Tibial nerve (tissue), 4 donors: Measurements from ENCODE around the gene NETO2. TPM values are rescaled to one million over a fixed set of nuclear protein-coding genes. Genes with fewer than 3 reads are reported as not detected.

Experiments used
- DNase-seq, 2 donors: peaks; one replicate each; pipeline ENCODE4 v3.0.0-alpha.2; 2019; ENCODE audit warnings: low spot score in 2 of 2
- H3K27ac ChIP-seq, 4 donors: fragments of 200-600 bp; sonication (generic) in 3 of 4; one replicate each; pipeline ENCODE4 v1.5.1; 2017 to 2019; ENCODE audit warnings: mild to moderate bottlenecking in 1 of 4
- H3K27me3 ChIP-seq, 2 donors: fragments of 200-600 bp; sonication (generic) in 1 of 2; one replicate each; pipeline versions ENCODE4 v1.5.1 to v1.6.0; 2017 to 2019
- H3K36me3 ChIP-seq, 3 donors: fragments of 200-600 bp; sonication (generic); one replicate each; pipeline ENCODE4 v1.5.1; 2018 to 2019
- H3K4me1 ChIP-seq, 4 donors: fragments of 200-600 bp; sonication (generic) in 3 of 4; one replicate each; pipeline ENCODE4 v1.5.1; 2017 to 2019
- H3K4me3 ChIP-seq, 4 donors: fragments of 200-600 bp; sonication (generic) in 3 of 4; one replicate each; pipeline ENCODE4 v1.5.1; 2017 to 2019; ENCODE audit warnings: mild to moderate bottlenecking in 1 of 4, moderate library complexity in 1 of 4
- H3K9me3 ChIP-seq, 4 donors: fragments of 200-600 bp; sonication (generic) in 3 of 4; one replicate each; pipeline ENCODE4 v1.5.1; 2017 to 2019
- CTCF ChIP-seq, 5 experiments: fragments of 200-600 bp in 3 of 5; fragments of 450-650 bp in 2 of 5; sonication (generic) in 3 of 5; IDR thresholded peaks; one replicate each; pipeline ENCODE4 v1.5.1; 2016 to 2019; ENCODE audit warnings: antibody characterized with exemption in 5 of 5, mild to moderate bottlenecking in 3 of 5, moderate library complexity in 2 of 5
- EP300 ChIP-seq, 2 donors: sonication (generic); formaldehyde crosslinking; IDR thresholded peaks; one replicate each; pipeline ENCODE4 v1.6.1; 2017; ENCODE audit warnings: antibody characterized with exemption in 2 of 2, mild to moderate bottlenecking in 1 of 2
- POLR2A ChIP-seq, 2 donors: fragments of 450-650 bp; IDR thresholded peaks; one replicate each; pipeline ENCODE4 v1.6.1; 2017; ENCODE audit warnings: antibody characterized with exemption in 2 of 2, mild to moderate bottlenecking in 2 of 2, moderate library complexity in 2 of 2
- WGBS, 2 donors: methylation state at CpG; one replicate each; pipeline ENCODE4 v1.1.5; 2018; 5-methylcytosine and 5-hydroxymethylcytosine counted together
- total RNA-seq, 4 donors: library from RNA; depleted of rRNA; stranded (reverse); fragments of >200 nt; gene quantifications; one replicate each; pipeline ENCODE4 v1.1.0, GENCODE V29; 2016

Gene NETO2
- total RNA-seq, 4 donors from 2014 or later, result 0.63 to 3.3 (median 0.72) TPM

- DNase-seq, result no peak
- Histone ChIP-seq H3K27ac (no peak overlapping the region), H3K36me3 (no peaks in the 10 kb centered on the region), H3K9me3 (no peaks in the 10 kb centered on the region), H3K4me1 (no peaks in the 10 kb centered on the region), H3K27me3 (no peaks in the 10 kb centered on the region), H3K4me3 (no peak overlapping the region)
- TF ChIP-seq EP300 (IDR thresholded peaks at IDR 0.05) (no peak), CTCF (IDR thresholded peaks at IDR 0.05) (no peak), POLR2A (IDR thresholded peaks at IDR 0.05) (no peak)
Observed at GRCh38 chr16:47132308-47132707, 11.4 kb downstream of the NETO2 start.

GRCh38 chr16:47129755-47130435 is 13.8 kb downstream of the NETO2 start:
- no peak overlapping the region for H3K4me3 ChIP-seq
- WGBS, 2 donors, result 69 to 73% methylated on average over 7 of the region's 7 CpGs
- no peak overlapping the region for H3K27ac ChIP-seq

GRCh38 chr16:47127541-47127940 is 16.2 kb downstream of the NETO2 start:
- WGBS, 2 donors, result 75 to 80% methylated on average over 3 of the region's 3 CpGs

More at GRCh38 chr16:47129755-47130435, 13.8 kb downstream of the NETO2 start:
- no peaks in the 10 kb centered on the region for H3K4me1 ChIP-seq
- no peak for DNase-seq
- H3K27me3 ChIP-seq, result no peaks in the 10 kb centered on the region
- H3K9me3 ChIP-seq, result no peaks in the 10 kb centered on the region
- TF ChIP-seq CTCF (IDR thresholded peaks at IDR 0.05) (no peak), POLR2A (IDR thresholded peaks at IDR 0.05) (no peak), EP300 (IDR thresholded peaks at IDR 0.05) (no peak)
- no peaks in the 10 kb centered on the region for H3K36me3 ChIP-seq

GRCh38 chr16:47125757-47126156 is 18.0 kb downstream of the NETO2 start:
- WGBS, 2 donors, result 75 to 84% methylated on average over 4 of the region's 4 CpGs
- no peak for TF ChIP-seq CTCF (IDR thresholded peaks at IDR 0.05)
- Histone ChIP-seq H3K9me3 (no peaks in the 10 kb centered on the region), H3K4me3 (no peak overlapping the region), H3K27ac (no peak overlapping the region), H3K36me3 (no peaks in the 10 kb centered on the region), H3K4me1 (no peaks in the 10 kb centered on the region), H3K27me3 (no peaks in the 10 kb centered on the region)
- no peak for DNase-seq

More at GRCh38 chr16:47127541-47127940, 16.2 kb downstream of the NETO2 start:
- Histone ChIP-seq H3K9me3 (no peaks in the 10 kb centered on the region), H3K27ac (no peak overlapping the region), H3K4me3 (no peak overlapping the region), H3K36me3 (no peaks in the 10 kb centered on the region), H3K27me3 (no peaks in the 10 kb centered on the region), H3K4me1 (no peaks in the 10 kb centered on the region)
- TF ChIP-seq EP300 (IDR thresholded peaks at IDR 0.05), result no peak
- no peak for TF ChIP-seq POLR2A (IDR thresholded peaks at IDR 0.05)
- TF ChIP-seq CTCF (IDR thresholded peaks at IDR 0.05), result no peak
- DNase-seq, result no peak

GRCh38 chr16:47113130-47113529 is 30.6 kb downstream of the NETO2 start:
- DNase-seq, result no peak
- WGBS, 2 donors, result 90 to 93% methylated on average over 2 of the region's 2 CpGs
- TF ChIP-seq POLR2A (IDR thresholded peaks at IDR 0.05), result no peak
- TF ChIP-seq CTCF (IDR thresholded peaks at IDR 0.05), result no peak
- no peak for TF ChIP-seq EP300 (IDR thresholded peaks at IDR 0.05)
- Histone ChIP-seq H3K9me3 (no peaks in the 10 kb centered on the region), H3K27me3 (no peaks in the 10 kb centered on the region), H3K4me3 (no peak overlapping the region), H3K36me3 (no peaks in the 10 kb centered on the region), H3K27ac (no peak overlapping the region), H3K4me1 (no peaks in the 10 kb centered on the region)
